SKM-1 treated with dmso at 0.1 percent for 144 hours (cell line): ENCODE results near the gene KIF4A.

Source experiments
- DNase-seq: peaks from one replicate; lab custom pipeline; 2025; ENCODE audit not compliant: unreplicated experiment; lab: John Stamatoyannopoulos, UW

KIF4A gene

GRCh38 chrX:70468709-70469108, 178.8 kb downstream of the KIF4A start:
- DNase-seq = no peak
